GM20000 (cell line): ENCODE measurements around the gene PTPMT1.
"Not testable (repeated sequence)": the region's sequence is repeated elsewhere in the genome, so short reads cannot be mapped to it uniquely, and the experiment has no call there.

Experiments used
- DNase-seq: peaks from one replicate; pipeline ENCODE4 v3.0.0; 2012; ENCODE audit warnings: low spot score
- TF ChIP-seq, protein P1 (sequence below): IDR thresholded peaks from 2 replicates; pipeline ENCODE4 v1.5.1; 2012; ENCODE audit warnings: mild to moderate bottlenecking, control low read depth; ENCODE audit errors: extremely low read depth, missing control alignments

PTPMT1 gene, protein sequence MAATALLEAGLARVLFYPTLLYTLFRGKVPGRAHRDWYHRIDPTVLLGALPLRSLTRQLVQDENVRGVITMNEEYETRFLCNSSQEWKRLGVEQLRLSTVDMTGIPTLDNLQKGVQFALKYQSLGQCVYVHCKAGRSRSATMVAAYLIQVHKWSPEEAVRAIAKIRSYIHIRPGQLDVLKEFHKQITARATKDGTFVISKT

DNA sequence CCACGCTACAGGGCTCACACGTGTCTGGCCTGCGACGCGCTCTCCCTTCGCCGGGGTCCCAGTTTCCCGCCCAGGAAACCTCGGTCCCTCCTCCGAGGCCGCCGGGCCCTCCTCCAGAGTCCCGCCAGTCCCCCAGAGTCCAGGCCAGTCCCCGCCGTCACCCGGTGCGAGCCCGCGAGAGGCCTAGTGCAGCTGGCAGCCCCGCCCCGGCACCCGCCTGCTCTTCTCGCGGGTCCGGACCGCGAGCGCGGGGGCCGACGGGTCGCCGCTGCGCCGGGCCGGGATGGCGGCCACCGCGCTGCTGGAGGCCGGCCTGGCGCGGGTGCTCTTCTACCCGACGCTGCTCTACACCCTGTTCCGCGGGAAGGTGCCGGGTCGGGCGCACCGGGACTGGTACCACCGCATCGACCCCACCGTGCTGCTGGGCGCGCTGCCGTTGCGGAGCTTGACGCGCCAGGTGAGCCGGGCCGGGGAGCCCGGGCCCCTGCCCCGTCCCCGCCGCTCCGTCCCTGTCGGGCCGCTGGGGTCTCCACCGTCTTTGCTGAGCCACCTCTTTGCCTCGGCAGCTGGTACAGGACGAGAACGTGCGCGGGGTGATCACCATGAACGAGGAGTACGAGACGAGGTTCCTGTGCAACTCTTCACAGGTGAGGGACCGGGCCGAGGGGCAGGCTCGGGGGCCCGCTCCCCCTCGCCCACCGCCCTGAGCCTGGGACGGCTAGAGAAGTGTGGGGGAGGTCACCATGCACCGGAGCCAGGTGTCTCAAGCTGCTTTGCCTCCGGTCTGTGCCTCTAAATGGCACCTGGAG is at the start of gene PTPMT1:
Gene PTPMT1, plus strand, starts transcription at position 260 of the 809 bp plus-strand sequence. Its CDS starts 24 bp downstream, at position 284.
- peak; percentile 90 for DNase-seq

DNA sequence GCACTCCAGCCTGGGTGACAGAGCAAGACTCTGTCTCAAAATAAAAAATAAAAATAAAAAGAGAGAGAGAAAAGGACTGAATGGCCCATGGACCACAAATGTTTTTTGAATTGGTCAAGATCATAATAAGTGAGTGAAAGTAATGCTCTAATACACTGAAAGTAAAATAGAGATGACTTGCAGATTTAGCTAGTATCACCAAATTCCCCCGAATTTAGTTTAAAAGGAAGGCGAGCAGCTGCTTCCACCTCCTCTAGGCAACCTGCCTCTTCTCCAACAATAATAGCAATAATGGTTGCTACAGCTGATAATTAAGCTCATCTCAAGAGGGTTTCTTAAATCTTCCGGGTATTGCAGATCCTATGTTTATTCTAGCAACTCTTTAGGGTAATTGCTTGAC is 49.2 kb upstream of the PTPMT1 start:
- TF ChIP-seq, protein P1, sequence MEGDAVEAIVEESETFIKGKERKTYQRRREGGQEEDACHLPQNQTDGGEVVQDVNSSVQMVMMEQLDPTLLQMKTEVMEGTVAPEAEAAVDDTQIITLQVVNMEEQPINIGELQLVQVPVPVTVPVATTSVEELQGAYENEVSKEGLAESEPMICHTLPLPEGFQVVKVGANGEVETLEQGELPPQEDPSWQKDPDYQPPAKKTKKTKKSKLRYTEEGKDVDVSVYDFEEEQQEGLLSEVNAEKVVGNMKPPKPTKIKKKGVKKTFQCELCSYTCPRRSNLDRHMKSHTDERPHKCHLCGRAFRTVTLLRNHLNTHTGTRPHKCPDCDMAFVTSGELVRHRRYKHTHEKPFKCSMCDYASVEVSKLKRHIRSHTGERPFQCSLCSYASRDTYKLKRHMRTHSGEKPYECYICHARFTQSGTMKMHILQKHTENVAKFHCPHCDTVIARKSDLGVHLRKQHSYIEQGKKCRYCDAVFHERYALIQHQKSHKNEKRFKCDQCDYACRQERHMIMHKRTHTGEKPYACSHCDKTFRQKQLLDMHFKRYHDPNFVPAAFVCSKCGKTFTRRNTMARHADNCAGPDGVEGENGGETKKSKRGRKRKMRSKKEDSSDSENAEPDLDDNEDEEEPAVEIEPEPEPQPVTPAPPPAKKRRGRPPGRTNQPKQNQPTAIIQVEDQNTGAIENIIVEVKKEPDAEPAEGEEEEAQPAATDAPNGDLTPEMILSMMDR, result no peak
- no peak for DNase-seq

More for the DNA sequence above, at the start of gene PTPMT1:
- TF ChIP-seq, protein P1, result no peak

DNA sequence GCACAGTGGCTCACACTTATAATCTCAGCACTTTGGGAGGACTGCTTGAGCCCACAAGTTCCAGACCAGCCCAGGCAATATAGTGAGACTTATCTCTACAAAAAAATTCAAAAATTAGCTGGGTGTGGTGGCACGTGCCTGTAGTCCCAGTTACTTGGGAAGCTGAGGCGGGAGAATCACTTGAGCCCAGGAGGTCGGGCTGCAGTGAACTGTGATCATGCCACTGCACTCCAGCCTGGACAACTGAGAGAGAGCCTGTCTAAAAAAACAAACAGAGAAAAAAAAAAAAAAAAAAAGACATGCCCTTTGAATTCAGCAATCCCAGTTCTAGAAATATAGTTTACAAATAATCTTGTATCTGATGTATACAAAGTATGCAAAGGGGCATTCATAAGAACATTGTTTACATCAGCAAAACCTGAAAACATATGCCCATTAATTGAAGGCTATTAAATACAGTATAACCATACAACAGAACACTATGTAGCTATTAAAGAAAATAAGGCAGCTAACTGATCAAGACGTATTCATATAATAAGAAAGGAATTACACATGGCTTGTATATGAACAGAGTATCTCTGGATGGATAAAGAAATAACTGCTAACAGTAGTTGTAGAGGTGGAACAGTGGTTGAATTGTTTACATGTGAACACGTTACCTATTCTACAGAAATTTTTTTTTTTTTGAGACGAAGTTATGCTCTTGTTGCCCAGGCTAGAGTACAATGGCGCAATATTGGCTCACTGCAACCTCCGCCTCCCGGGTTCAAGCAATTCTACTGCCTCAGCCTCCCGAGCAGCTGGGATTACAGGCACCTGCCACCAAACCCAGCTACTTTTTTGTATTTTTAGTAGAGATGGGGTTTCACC is 48.2 kb upstream of the PTPMT1 start:
- TF ChIP-seq, protein P1, result no peak

DNA sequence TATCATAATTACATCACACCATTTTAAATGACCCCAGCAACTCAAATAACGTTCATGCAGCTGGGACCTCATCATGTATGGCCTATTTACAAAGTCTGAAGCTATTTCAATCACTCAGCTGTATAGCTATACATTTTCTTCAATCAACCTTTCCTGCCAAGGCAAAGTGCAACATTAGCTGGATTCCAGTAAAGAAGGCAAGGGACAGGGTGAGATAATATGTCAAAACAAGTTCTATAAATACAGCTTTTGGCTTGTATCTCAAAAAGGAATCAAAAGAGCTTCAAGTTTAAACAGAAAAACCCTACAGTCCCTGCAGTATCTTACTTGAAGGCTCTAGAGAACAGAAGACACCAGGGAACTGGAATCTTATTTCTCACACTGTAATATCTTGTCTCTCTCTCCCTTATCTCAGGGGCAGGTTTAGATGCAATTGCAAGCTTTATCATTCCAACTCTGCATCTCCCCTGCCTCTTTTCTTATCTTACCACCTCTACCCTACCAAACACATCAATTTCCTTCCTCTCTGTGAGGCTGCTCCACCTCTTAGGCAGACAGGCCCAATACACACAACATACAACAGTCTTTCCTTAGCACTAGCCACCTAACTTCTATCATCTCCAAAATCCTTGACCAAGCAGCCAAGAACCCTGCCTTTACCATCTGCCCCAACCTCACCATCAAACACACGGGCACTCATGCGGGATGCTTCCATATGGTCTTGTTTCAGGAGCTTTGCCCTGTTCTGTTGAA is 47.0 kb upstream of the PTPMT1 start:
- DNase-seq, result no peak
- TF ChIP-seq, protein P1, result no peak

More for the DNA sequence above, 48.2 kb upstream of the PTPMT1 start:
- DNase-seq, result no peak

DNA sequence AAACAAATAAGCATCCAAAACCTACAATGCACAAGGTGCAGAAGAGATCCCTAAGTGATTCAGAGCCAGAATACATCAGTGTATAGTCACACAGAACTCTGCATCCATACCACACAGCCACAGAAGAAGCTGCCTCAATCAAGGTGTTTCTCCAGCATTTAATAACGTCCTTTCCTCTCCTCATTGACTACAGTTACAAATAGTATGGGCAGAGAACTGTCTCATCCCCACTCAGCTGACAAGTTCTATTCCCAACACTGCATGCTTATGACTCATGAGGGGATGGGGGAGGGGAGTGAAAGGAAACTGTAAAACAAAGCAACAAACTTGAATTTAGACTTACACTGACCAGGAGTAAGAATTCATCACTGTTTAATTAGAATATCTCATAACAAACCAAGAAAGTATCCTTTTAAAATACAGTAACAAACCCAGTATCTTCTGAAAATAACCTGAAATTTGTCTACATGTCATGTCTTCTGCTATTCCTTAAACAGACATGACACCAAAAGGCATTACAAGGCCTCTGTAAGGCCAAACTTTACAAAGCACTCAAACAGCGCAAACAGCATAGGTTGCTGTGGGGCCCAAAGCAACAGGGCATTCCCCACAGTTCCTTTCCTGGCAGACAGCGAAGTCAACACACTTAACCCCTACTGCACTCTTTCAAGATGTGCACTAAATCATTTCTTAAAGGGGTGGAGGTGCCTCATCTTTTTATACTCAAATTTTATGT is 41.7 kb upstream of the PTPMT1 start:
- TF ChIP-seq, protein P1, result no peak
- DNase-seq, result no peak

DNA sequence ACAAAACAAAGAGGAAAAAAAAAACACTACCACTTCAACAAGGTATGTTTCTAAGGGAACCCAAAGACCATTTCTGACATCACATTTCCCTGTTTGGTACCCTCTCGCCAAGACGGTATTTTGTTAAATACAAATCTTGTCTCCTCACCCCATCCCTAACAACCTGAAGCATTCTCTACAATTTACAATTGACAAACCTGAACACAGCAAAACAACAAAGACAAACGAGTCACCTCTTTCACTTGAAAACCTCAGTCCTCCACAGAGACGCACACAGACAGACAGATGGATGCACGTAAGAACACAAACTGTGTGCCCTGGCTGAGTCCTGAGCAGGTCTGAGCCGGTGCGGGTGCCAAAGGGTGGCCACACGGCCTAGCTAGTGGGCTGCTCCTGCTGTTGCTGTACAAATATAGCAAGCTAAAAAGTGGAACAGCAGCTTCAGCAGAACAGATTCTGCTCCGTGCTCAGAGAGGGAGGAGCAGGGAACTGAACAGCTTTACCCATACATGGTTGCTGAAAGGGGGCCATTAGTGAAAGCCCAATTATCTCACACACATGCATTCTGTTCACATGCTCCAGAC is 41.0 kb upstream of the PTPMT1 start:
- TF ChIP-seq, protein P1, result no peak
- DNase-seq, result no peak

DNA sequence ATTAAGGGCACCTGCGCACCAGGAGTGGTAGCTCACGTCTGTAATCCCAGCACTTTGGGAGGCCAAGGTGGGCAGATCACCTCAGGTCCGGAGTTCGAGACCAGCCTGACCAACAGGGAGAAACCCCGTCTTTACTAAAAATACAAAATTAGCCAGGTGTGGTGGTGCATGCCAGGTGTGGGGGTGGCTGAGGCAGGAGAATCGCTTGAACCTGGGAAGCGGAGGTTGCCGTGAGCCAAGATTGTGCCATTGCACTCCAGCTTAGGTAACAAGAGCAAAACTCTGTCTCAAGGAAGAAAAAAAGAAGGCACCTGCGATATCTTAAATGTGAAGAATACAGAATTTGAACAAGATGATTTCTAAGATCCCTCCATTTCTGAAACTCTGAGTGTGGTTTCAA is 39.4 kb upstream of the PTPMT1 start:
- DNase-seq, result not testable (repeated sequence)
